HG02938 (cell line): ENCODE data around the gene BFSP2.
"Not testable (repeated sequence)": the region's sequence is repeated elsewhere in the genome, so short reads cannot be mapped to it uniquely, and the experiment has no call there.

Experiments used
- ATAC-seq: cut with Tn5 transposase; IDR thresholded peaks from one replicate; pipeline ENCODE4 v1.9.1; 2021; ENCODE audit warnings: mild to moderate bottlenecking, moderate library complexity; ENCODE audit not compliant: unreplicated experiment

BFSP2 gene

GRCh38 chr3:133505813-133506212 is 106.0 kb downstream of the BFSP2 start:
- peak; percentile 43 for ATAC-seq

GRCh38 chr3:133506215-133506901 is 106.5 kb downstream of the BFSP2 start:
- ATAC-seq: peak; percentile 96

- ATAC-seq: no peak
These were observed 109.6 kb downstream of the BFSP2 start for GRCh38 chr3:133509488-133509887.

GRCh38 chr3:133512416-133513089 is 112.7 kb downstream of the BFSP2 start:
- no peak for ATAC-seq

GRCh38 chr3:133514418-133514817 is 114.6 kb downstream of the BFSP2 start:
- no peak for ATAC-seq

GRCh38 chr3:133515127-133515526 is 115.3 kb downstream of the BFSP2 start:
- no peak for ATAC-seq

- no peak for ATAC-seq
These were observed 120.4 kb downstream of the BFSP2 start for GRCh38 chr3:133520286-133520685.

GRCh38 chr3:133520938-133521337 is 121.1 kb downstream of the BFSP2 start:
- not testable (repeated sequence) for ATAC-seq

GRCh38 chr3:133521946-133522345 is 122.1 kb downstream of the BFSP2 start:
- no peak for ATAC-seq

GRCh38 chr3:133523758-133524157 is 123.9 kb downstream of the BFSP2 start:
- ATAC-seq: not testable (repeated sequence)
